Smooth muscle cell (in vitro differentiated cells): ENCODE data around the gene MIP. TPM values are rescaled to one million over a fixed set of nuclear protein-coding genes. Genes with fewer than 3 reads are reported as not detected.
"Not testable (repeated sequence)": the region's sequence is repeated elsewhere in the genome, so short reads cannot be mapped to it uniquely, and the experiment has no call there.

Source experiments
- DNase-seq: peaks from one replicate; lab custom pipeline; 2025; ENCODE audit not compliant: unreplicated experiment; lab: John Stamatoyannopoulos, UW
- H2AFZ ChIP-seq: fragments of 200-600 bp; sonication (generic); 2 replicates; pipeline ENCODE4 v1.6.0; 2016; ENCODE audit warnings: antibody characterized with exemption, low read depth, mild to moderate bottlenecking
- H3F3A ChIP-seq: fragments of 200-600 bp; sonication (generic); 2 replicates; pipeline ENCODE4 v1.6.0; 2017; ENCODE audit warnings: antibody characterized with exemption, low read depth
- H3K27ac ChIP-seq: fragments of 200-600 bp; sonication (generic); 2 replicates; pipeline ENCODE4 v1.5.1; 2016; ENCODE audit warnings: low read depth, mild to moderate bottlenecking
- H3K27me3 ChIP-seq: fragments of 200-600 bp; sonication (generic); 2 replicates; pipeline ENCODE4 v1.6.1; 2016; ENCODE audit warnings: low read depth, mild to moderate bottlenecking
- H3K36me3 ChIP-seq: fragments of 200-600 bp; sonication (generic); 2 replicates; pipeline ENCODE4 v1.5.1; 2016; ENCODE audit warnings: low read depth
- H3K4me1 ChIP-seq: fragments of 200-600 bp; sonication (generic); 2 replicates; pipeline ENCODE4 v1.5.1; 2016; ENCODE audit warnings: low read depth
- H3K4me2 ChIP-seq: fragments of 200-600 bp; sonication (generic); 2 replicates; pipeline ENCODE4 v1.6.0; 2016; ENCODE audit warnings: mild to moderate bottlenecking
- H3K4me3 ChIP-seq: fragments of 200-600 bp; sonication (generic); 2 replicates; pipeline ENCODE4 v1.5.1; 2016; ENCODE audit warnings: mild to moderate bottlenecking
- H3K79me2 ChIP-seq: fragments of 200-600 bp; sonication (generic); 2 replicates; pipeline ENCODE4 v1.6.0; 2016; ENCODE audit warnings: low read depth, mild to moderate bottlenecking
- H3K9ac ChIP-seq: fragments of 200-600 bp; sonication (generic); 2 replicates; pipeline ENCODE4 v1.6.0; 2016; ENCODE audit warnings: low read depth
- H3K9me3 ChIP-seq: fragments of 200-600 bp; sonication (generic); replicated peaks from 2 replicates; pipeline ENCODE4 v1.5.1; 2016; ENCODE audit warnings: low read depth
- H4K20me1 ChIP-seq: fragments of 200-600 bp; sonication (generic); 2 replicates; pipeline ENCODE4 v1.6.0; 2016; ENCODE audit warnings: low read depth
- WGBS: methylation state at CpG from one replicate; pipeline ENCODE4 v1.1.7; 2016; ENCODE audit warnings: low lambda C conversion rate; 5-methylcytosine and 5-hydroxymethylcytosine counted together
- polyA plus RNA-seq: library from polyadenylated mRNA; unstranded; fragments of >200 nt; fragmentation: Nextera tagmentation; extraction: Ambion mirVana; gene quantifications from 2 replicates; pipeline ENCODE4 v1.2.1, GENCODE V29; 2016
- total RNA-seq: library from RNA; depleted of rRNA; stranded (reverse); fragments of >200 nt; gene quantifications from 2 replicates; pipeline ENCODE4 v1.2.3, GENCODE V29; 2014
- TF ChIP-seq, protein P1 (sequence below): fragments of 200-600 bp; sonication (generic); IDR thresholded peaks from 2 replicates; pipeline ENCODE4 v1.5.1; 2017; ENCODE audit warnings: borderline replicate concordance, mild to moderate bottlenecking, antibody characterized with exemption; ENCODE audit not compliant: insufficient read depth, poor library complexity, severe bottlenecking

MIP gene
- total and polyA plus RNA-seq, 2 experiments from 2014 or later = not detected

DNA sequence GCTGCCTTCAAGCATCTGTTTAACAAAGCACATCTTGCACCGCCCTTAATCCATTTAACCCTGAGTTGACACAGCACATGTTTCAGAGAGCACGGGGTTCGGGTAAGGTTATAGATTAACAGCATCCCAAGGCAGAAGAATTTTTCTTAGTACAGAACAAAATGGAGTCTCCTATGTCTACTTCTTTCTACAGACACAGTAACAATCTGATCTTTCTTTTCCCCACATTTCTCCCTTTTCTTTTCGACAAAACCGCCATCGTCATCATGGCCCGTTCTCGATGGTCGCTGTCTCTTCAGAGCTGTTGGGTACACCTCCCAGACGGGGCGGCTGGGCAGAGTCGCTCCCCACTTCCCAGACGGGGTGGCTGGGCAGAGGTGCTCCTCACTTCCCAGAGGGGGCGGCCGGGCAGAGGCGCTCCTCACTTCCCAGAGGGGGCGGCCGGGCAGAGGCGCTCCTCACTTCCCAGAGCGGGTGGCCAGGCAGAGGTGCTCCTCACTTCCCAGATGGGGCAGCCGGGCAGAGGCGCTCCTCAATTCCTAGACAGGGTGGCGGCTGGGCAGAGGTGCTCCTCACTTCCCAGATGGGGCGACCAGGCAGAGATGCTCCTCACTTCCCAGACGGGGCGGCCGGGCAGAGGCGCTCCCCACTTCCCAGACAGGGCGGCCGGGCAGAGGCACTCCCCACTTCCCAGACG lies 39.1 kb upstream of the MIP start:
- H3K4me2 ChIP-seq, H3K36me3 ChIP-seq, DNase-seq, H3F3A ChIP-seq, H4K20me1 ChIP-seq, H2AFZ ChIP-seq, H3K9ac ChIP-seq, H3K4me3 ChIP-seq, H3K27ac ChIP-seq, H3K9me3 ChIP-seq, H3K79me2 ChIP-seq, H3K4me1 ChIP-seq: not testable (repeated sequence)
- WGBS = 93% methylated on average over 28 of the region's 31 CpGs
- H3K27me3 ChIP-seq = peaks cover 32% of the 10 kb centered on the region

DNA sequence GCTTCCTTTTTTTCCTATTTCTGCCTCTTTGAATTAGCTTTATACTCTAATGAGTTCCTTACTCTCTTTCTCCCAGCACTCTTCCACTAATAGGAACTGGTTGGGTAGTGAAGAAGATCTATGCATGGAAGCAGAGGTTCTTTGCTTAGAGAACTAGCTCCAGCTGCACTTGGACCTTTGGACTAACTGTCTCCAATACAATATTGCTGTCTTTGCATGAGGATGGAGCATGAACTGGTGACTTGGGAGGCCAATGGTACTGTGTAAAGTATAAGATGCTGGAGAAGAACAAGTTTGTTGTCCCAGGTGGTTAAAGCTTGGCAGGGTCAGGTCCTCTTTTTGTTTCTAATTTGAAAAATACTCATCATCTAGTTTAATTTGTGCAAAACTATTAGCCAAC lies 35.9 kb upstream of the MIP start:
- H3F3A ChIP-seq = no peaks in the 10 kb centered on the region
- H3K27ac ChIP-seq = no peak overlapping the region
- H3K4me2 ChIP-seq = no peak overlapping the region
- no peaks in the 10 kb centered on the region for H3K9me3 ChIP-seq
- DNase-seq = no peak
- no peak overlapping the region for H3K9ac ChIP-seq
- no peaks in the 10 kb centered on the region for H3K79me2 ChIP-seq
- H3K4me3 ChIP-seq = no peak overlapping the region
- H3K4me1 ChIP-seq = no peaks in the 10 kb centered on the region
- H3K27me3 ChIP-seq = peaks cover 64% of the 10 kb centered on the region
- H4K20me1 ChIP-seq = no peaks in the 10 kb centered on the region
- TF ChIP-seq, protein P1, sequence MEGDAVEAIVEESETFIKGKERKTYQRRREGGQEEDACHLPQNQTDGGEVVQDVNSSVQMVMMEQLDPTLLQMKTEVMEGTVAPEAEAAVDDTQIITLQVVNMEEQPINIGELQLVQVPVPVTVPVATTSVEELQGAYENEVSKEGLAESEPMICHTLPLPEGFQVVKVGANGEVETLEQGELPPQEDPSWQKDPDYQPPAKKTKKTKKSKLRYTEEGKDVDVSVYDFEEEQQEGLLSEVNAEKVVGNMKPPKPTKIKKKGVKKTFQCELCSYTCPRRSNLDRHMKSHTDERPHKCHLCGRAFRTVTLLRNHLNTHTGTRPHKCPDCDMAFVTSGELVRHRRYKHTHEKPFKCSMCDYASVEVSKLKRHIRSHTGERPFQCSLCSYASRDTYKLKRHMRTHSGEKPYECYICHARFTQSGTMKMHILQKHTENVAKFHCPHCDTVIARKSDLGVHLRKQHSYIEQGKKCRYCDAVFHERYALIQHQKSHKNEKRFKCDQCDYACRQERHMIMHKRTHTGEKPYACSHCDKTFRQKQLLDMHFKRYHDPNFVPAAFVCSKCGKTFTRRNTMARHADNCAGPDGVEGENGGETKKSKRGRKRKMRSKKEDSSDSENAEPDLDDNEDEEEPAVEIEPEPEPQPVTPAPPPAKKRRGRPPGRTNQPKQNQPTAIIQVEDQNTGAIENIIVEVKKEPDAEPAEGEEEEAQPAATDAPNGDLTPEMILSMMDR = no peak
- no peak overlapping the region for H2AFZ ChIP-seq
- no peaks in the 10 kb centered on the region for H3K36me3 ChIP-seq

DNA sequence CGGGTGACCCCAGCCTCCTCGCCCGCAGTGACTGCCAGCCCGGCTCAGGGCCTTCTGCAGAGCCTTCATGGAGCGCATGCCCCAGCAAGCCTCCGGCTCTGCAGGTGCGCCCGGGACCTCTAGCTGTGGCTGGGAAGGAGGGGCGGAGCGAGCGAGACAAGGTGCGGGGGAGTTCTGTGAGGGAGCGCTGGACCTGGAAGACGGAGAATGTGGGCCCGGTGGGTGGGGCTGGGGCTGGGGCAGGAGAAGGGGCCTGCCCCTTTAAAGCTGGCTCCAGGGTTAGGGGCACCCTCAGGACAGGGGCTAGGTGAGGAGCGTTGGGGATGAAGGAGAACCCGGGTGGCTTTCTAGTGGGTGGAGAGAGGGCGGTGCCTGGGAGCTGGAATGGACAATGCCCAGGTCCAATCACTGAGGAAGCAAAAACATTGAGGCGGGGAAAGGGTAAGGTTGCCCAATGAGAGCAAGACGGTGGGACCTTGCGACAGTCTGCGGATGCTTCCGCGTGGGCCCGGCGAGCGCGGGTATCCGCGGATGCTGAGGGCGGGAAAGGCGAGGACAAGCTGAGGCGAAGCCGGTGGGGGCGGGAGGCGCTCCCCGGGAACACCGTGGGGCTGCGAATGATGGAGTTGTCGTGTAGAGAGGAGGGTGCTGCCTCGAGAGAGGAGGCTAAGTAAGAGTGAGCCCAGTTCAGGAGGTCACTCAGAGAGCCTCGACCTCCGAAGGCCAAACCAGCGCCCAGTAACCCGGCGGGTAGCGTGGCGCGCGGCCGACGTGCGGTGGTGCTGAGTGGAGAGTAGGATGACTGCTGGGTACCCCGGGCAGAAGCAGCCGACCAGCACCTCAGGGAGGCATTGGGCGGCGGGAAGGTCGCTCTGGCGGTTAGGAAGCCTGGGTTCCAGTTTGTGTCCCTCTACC lies 33.8 kb upstream of the MIP start, which contains the start of gene GLS2:
GLS2 (minus strand) TSS at position 121 of the 915 bp plus-strand sequence; CDS start at position 78, 43 bp downstream.
- Histone ChIP-seq H2AFZ (peak within 1 kb of the TSS; percentile 7), H3K9me3 (no peaks in the 10 kb centered on the region), H3K4me3 (peak within 1 kb of the TSS; percentile 52), H4K20me1 (no peaks in the 10 kb centered on the region), H3K4me1 (no peaks in the 10 kb centered on the region), H3K36me3 (no peaks in the 10 kb centered on the region), H3K27ac (no peak within 1 kb of the TSS), H3K4me2 (peak within 1 kb of the TSS; percentile 82), H3K27me3 (peaks cover 65% of the 10 kb centered on the region), H3K9ac (no peak within 1 kb of the TSS), H3K79me2 (no peaks in the 10 kb centered on the region), H3F3A (no peaks in the 10 kb centered on the region)
- 32% methylated on average over 56 of the region's 59 CpGs for WGBS
- DNase-seq = no peak
- TF ChIP-seq, protein P1 = no peak

DNA sequence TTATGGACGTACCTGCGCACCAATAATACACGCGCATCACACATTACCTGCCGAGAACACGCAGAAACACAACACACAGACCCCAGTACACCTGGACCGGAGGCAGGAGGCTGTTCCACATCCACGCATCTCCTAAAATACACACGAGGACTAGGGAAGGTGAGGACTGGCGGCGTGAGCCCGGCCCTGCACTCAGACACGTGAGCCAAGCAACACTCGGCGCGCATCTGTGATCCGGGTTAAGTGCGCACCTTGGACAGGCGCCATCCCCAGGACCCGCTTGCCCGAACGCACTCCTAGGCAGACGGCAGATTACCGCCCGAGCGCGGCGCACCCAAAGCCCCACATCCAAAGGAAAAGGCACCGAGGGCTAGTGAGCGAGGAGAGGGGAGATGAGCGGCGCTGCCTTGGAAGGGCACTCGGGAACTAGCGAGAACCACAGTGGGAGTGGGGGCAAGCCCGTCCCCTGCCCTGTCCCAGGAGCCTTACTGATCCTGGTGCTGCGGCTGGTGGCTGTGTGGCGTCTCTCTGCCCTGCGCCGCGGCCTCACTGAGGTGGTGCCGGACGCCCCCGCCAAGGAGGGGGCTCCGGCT lies 33.1 kb upstream of the MIP start:
- DNase-seq = no peak
- Histone ChIP-seq H3K4me3 (peak overlapping the region; percentile 52), H3K27ac (no peak overlapping the region), H2AFZ (peak overlapping the region; percentile 7), H3K36me3 (no peaks in the 10 kb centered on the region), H3K4me2 (peak overlapping the region; percentile 82), H3K79me2 (no peaks in the 10 kb centered on the region), H3K4me1 (no peaks in the 10 kb centered on the region), H3K9ac (no peak overlapping the region), H3K27me3 (peaks cover 65% of the 10 kb centered on the region), H3K9me3 (no peaks in the 10 kb centered on the region), H3F3A (no peaks in the 10 kb centered on the region), H4K20me1 (no peaks in the 10 kb centered on the region)
- WGBS = 7% methylated on average over 44 of the region's 44 CpGs
- TF ChIP-seq, protein P1 = no peak
